ENCODE results near the gene ABCB6.

Gene ABCB6

DNA sequence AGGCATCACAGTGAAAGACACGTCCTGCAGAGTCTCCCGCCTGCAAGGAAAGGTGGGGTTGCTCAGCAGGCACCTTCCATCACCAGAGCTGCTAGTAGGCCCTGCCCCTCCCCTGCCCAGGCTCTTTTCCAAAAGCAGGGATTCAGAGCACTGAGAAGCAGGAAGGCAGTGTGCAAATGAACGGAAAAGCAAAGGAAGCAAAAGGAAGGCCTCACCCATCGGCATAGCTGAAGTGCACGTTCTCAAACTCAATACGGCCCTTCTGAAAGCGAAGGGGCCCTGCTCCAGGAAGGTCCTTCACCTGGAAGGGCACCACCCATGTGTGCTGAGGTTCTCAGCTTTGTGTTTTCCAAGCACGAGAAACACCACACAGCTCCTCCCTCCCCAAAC, 5.7 kb downstream of the ABCB6 start:
- no peak for DNase-seq (ENCODE audit: low read depth)
- TF ChIP-seq, protein P1, sequence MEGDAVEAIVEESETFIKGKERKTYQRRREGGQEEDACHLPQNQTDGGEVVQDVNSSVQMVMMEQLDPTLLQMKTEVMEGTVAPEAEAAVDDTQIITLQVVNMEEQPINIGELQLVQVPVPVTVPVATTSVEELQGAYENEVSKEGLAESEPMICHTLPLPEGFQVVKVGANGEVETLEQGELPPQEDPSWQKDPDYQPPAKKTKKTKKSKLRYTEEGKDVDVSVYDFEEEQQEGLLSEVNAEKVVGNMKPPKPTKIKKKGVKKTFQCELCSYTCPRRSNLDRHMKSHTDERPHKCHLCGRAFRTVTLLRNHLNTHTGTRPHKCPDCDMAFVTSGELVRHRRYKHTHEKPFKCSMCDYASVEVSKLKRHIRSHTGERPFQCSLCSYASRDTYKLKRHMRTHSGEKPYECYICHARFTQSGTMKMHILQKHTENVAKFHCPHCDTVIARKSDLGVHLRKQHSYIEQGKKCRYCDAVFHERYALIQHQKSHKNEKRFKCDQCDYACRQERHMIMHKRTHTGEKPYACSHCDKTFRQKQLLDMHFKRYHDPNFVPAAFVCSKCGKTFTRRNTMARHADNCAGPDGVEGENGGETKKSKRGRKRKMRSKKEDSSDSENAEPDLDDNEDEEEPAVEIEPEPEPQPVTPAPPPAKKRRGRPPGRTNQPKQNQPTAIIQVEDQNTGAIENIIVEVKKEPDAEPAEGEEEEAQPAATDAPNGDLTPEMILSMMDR (IDR thresholded peaks at IDR 0.05; ENCODE audit: insufficient read depth, low read depth, low read length, missing control alignments) = no peak
- H3K4me3 ChIP-seq (ENCODE audit: low read depth, low read length) = no peak overlapping the region

DNA sequence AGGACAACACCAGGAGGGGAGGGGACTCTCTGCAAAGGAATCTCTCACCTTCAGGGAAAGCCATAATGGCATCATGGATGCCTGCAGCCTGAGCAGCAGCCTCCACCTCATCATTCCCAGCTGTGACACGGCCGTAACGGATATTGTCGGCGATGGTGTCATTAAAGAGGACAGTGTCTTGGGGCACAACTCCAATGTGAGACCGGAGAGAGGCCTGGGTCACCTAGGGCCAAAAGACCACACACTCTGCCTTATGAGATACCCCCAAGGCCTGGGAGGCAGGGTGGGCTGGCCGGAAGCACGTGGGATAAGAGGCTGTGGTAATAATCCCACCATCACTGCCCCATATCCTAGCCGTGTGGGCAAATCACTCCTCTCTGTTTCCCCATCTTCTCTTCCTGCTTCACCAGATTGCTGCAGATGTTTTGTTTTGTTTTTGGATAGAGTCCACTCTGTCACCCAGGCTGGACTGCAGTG, 7.8 kb downstream of the ABCB6 start:
- no peak overlapping the region for H3K4me3 ChIP-seq (ENCODE audit: low read depth, low read length)
- TF ChIP-seq, protein P1 (IDR thresholded peaks at IDR 0.05; ENCODE audit: insufficient read depth, low read depth, low read length, missing control alignments) = no peak
- no peak for DNase-seq (ENCODE audit: low read depth)

DNA sequence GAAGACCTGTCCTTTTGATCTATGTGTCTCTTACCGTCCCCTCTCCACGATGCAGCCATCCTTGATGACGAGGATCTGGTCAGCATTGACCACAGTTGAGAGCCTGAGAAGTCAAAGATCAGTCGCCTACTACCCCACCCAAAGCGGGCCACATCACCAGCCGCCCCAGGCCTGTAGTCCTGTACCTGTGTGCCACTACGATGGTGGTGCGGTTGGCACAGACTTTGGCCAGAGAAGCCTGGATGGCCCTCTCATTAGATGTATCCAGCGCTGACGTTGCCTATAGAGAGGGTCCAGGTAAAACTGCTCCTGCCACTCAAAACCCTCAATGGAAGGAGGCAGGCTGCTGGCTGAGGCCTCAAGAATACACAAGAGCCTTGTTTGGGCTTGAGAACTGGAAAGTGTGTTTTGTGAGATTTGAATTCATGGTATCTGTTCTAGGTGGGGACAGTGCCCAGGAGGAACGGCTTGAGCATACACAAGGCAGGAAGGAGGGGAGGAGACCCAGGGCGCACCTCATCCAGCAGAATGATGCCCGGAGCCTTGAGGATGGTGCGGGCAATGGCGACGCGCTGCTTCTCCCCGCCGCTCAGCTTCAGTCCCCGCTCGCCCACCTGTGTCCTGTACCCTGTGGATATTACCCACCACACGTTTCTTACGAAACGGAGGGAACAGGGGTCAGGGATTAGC, 8.4 kb downstream of the ABCB6 start:
- TF ChIP-seq, protein P1 (IDR thresholded peaks at IDR 0.05; ENCODE audit: insufficient read depth, low read depth, low read length, missing control alignments) = no peak
- DNase-seq (ENCODE audit: low read depth) = no peak

GRCh38 chr2:219209236-219210195, 9.2 kb downstream of the ABCB6 start:
- no peak overlapping the region for H3K4me3 ChIP-seq (ENCODE audit: low read depth, low read length)
- DNase-seq (ENCODE audit: low read depth) = no peak
- TF ChIP-seq, protein P1 (IDR thresholded peaks at IDR 0.05; ENCODE audit: insufficient read depth, low read depth, low read length, missing control alignments) = no peak

More for the DNA sequence above, 8.4 kb downstream of the ABCB6 start:
- H3K4me3 ChIP-seq (ENCODE audit: low read depth, low read length) = no peak overlapping the region

DNA sequence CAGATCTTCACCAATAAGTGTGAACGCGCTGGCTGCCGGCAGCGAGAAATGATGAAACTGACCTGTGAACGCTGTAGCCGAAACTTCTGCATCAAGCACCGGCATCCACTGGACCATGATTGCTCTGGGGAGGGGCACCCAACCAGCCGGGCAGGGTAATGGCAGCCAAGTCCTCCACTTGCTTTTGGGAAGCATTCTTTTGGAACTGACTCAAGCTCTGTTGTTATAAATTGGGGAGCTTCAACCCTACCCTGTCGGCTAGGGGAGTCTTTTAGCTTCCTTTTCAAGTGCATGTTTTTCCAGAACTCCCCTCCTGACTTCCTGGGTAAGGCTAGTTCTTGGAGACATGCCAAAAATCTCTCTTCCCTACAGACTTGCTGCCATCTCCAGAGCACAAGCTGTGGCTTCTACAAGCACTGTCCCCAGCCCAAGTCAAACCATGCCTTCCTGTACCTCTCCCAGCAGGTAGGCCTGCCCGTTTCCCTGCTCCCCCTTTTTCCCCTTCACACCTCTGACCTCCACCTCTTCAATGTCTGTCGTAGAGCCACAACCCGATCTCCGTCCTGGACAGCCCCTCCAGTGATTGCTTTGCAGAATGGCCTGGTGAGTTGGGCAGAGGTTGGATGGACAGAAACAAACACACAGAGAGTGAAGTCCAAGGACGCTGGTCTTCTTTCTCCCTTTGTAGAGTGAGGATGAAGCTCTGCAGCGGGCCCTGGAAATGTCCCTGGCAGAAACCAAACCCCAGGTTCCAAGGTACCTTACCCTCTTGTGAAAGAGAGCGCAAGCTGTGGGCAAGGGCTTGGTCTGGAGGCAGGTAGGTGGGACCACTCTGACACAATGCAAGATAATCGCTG, 10.6 kb downstream of the ABCB6 start:
- TF ChIP-seq, protein P1 (IDR thresholded peaks at IDR 0.05; ENCODE audit: insufficient read depth, low read depth, low read length, missing control alignments) = no peak
- H3K4me3 ChIP-seq (ENCODE audit: low read depth, low read length) = no peak overlapping the region
- DNase-seq (ENCODE audit: low read depth) = no peak

DNA sequence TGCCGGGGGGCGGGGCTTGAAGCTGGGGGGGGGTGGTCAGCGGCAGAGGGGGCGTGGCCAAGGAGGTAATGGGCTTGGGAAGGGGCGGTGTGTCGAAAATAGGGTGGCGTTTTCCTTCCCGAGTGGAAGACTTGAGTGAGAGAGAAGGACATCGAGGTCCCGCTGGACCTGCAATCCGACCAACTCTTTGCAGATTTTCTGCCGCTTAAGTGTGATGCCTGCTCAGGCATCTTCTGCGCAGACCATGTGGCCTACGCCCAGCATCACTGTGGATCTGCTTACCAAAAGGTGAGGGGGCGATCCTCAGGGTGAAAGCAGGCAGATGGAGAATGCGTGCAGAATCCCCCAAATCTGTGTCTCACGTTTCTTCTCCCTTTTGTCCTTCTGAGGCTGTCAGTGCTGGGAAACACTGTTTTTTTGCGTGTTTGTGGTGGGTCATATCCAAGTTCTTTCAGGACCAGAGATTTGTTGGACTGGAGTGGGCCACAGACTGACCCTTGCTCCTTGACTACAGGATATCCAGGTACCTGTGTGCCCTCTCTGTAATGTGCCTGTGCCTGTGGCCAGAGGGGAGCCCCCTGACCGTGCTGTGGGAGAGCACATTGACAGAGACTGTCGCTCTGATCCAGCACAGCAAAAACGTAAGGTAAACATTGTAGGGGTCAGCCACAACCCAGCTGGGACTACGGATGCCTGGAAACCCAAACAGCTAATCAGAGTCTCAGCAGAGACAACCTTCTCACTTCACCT, 11.4 kb downstream of the ABCB6 start:
- H3K4me3 ChIP-seq (ENCODE audit: low read depth, low read length) = peak overlapping the region; percentile 66
- DNase-seq (ENCODE audit: low read depth) = no peak
- TF ChIP-seq, protein P1 (IDR thresholded peaks at IDR 0.05; ENCODE audit: insufficient read depth, low read depth, low read length, missing control alignments) = no peak
